PFSK-1 (cell line): ENCODE data around the gene SORT1.

Experiments used
- TAF1 ChIP-seq: IDR thresholded peaks from 2 replicates; pipeline ENCODE4 v1.6.1; 2012; ENCODE audit warnings: low read length, control low read depth, borderline replicate concordance; ENCODE audit not compliant: insufficient read depth
- TF ChIP-seq, protein P1 (sequence below), 2 experiments: IDR thresholded peaks; 2 replicates each; pipeline versions ENCODE4 v1.6.1 to v1.8.0; 2011 to 2012; ENCODE audit warnings: low read depth in 2 of 2, low read length in 2 of 2, control low read depth in 1 of 2, inconsistent platforms in 1 of 2, mild to moderate bottlenecking in 1 of 2, moderate library complexity in 1 of 2; ENCODE audit not compliant: insufficient read depth in 1 of 2

- TF ChIP-seq TAF1: no peak
- TF ChIP-seq, protein P1, sequence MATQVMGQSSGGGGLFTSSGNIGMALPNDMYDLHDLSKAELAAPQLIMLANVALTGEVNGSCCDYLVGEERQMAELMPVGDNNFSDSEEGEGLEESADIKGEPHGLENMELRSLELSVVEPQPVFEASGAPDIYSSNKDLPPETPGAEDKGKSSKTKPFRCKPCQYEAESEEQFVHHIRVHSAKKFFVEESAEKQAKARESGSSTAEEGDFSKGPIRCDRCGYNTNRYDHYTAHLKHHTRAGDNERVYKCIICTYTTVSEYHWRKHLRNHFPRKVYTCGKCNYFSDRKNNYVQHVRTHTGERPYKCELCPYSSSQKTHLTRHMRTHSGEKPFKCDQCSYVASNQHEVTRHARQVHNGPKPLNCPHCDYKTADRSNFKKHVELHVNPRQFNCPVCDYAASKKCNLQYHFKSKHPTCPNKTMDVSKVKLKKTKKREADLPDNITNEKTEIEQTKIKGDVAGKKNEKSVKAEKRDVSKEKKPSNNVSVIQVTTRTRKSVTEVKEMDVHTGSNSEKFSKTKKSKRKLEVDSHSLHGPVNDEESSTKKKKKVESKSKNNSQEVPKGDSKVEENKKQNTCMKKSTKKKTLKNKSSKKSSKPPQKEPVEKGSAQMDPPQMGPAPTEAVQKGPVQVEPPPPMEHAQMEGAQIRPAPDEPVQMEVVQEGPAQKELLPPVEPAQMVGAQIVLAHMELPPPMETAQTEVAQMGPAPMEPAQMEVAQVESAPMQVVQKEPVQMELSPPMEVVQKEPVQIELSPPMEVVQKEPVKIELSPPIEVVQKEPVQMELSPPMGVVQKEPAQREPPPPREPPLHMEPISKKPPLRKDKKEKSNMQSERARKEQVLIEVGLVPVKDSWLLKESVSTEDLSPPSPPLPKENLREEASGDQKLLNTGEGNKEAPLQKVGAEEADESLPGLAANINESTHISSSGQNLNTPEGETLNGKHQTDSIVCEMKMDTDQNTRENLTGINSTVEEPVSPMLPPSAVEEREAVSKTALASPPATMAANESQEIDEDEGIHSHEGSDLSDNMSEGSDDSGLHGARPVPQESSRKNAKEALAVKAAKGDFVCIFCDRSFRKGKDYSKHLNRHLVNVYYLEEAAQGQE (IDR thresholded peaks at IDR 0.05; ENCODE audit: insufficient read depth in 1 of 2, low read depth in 2 of 2, low read length in 2 of 2): no peak
Observed at GRCh38 chr1:109396513-109396839, 1.2 kb downstream of the SORT1 start.
